ENCODE data around the gene GALNT8.
"Not testable (repeated sequence)": the region's sequence is repeated elsewhere in the genome, so short reads cannot be mapped to it uniquely, and the experiment has no call there.

GALNT8 gene, protein sequence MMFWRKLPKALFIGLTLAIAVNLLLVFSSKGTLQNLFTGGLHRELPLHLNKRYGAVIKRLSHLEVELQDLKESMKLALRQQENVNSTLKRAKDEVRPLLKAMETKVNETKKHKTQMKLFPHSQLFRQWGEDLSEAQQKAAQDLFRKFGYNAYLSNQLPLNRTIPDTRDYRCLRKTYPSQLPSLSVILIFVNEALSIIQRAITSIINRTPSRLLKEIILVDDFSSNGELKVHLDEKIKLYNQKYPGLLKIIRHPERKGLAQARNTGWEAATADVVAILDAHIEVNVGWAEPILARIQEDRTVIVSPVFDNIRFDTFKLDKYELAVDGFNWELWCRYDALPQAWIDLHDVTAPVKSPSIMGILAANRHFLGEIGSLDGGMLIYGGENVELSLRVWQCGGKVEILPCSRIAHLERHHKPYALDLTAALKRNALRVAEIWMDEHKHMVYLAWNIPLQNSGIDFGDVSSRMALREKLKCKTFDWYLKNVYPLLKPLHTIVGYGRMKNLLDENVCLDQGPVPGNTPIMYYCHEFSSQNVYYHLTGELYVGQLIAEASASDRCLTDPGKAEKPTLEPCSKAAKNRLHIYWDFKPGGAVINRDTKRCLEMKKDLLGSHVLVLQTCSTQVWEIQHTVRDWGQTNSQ

DNA sequence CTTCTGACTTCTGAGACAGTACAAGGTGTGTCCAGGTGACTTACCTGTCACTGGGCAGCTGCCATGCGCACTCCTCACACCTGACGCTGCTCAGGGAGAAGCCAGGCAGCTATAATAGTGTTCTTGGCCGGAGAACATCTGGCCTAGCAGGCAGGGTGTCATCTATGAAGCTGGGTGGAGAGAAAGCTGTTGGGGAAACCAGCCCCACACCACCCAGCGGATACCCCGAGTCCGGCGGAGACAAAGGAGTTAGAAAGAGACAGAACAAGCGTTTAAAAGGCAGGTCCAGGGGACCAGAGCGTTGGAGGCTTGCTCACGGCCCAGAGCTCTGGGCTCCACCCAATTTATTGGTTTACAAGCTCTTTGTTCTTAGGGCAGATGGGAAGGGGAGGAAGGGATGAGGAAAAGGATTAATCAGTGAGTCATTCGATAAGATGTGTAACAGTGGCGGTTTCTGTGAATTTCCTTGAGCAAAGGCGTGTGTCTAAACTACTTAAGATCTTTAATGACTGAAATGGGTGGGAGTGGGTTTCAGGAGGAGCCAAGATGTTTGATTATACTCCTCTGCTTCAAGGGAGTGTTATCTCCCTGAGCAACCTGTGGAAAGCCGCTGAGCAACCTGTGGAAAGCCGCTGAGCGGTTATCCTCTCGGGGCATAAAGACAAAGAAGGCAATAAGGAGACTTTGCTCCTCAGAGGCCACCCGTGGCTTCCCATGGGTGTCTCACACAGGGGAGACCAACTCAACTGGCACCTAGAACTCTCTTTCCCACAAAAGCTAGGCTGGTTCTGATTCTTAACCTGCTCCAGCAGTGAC, at the start of gene GALNT8:
Gene GALNT8 (plus strand): TSS at position 580 of the 816 bp plus-strand sequence. CDS start 278 bp downstream, outside the sequence.
- DNase-seq, result no peak

DNA sequence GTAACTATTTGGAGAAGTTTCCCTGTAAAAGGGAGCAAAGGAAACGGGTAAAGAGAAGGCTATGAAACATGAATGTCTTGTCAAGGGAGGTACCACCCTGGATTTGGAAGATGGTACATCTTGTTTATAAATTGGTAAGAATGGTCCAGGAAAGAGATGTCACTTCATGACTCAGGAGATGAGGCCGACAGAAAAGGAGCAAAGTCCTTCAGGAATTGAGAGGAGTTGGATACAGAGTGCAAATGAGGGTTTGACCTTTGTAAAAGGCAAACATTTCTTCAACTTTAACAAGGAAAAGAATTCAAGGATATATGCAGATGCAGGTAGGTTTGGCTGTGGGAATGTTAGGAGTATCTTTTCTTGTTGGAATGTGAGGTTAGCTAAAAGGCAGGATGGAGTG, 40.5 kb upstream of the GALNT8 start:
- no peak for DNase-seq

DNA sequence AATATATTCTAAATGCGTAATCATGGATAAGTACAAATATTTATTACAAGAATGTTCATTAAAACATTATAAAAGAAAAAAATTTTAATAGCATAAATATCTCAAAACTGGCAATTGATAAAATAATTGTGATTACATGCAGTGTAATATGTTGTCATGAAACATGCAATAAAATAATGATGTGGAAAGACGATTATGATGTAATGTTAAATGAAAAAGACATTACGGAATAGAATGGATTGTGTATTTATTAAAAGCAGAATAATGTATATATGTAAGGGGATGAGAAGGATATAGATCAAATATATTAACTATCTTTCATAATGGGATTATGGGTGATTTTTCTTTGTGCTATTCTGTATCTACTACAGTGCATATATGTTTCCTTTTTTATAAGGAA, 38.5 kb upstream of the GALNT8 start:
- DNase-seq, result no peak

DNA sequence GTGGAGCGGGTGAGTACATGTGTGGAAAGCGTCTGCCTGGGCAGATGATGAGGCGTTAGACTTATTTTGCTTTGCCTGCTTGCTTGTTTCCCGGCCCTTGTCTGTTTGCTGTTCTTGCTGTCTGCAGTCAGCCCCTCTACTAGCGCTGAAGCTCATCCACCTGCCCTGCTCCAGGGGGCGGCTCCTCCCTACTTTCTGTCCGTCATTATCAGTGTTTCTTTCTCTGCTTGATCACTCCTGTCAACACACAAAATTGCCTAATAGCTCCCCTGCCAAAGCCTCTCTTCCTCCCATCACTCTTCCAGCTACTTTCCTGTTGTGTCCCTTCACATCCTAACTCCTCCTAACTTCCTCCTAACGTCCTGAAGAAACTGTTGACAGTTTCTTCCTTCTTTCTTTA, 34.9 kb upstream of the GALNT8 start:
- DNase-seq, result no peak

DNA sequence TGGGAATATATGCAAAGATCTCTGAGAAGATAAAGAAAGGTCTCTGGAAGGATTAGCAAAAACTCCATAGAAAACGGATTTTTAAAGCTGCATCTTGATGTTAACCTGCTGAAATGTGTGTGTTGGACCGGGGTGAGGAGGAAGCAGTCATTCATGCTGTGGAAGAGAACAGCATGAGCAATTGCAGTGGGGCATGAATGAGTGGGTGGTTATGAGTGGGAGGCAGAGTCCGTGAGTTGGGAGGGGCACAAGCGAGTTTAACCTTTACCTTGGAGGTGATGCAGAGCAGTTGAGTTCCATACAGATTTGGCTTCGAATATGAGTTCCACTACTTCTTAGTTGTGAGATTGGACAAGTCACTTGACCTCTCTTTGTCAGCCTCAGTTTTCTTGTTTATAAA, 29.4 kb upstream of the GALNT8 start:
- DNase-seq, result no peak

DNA sequence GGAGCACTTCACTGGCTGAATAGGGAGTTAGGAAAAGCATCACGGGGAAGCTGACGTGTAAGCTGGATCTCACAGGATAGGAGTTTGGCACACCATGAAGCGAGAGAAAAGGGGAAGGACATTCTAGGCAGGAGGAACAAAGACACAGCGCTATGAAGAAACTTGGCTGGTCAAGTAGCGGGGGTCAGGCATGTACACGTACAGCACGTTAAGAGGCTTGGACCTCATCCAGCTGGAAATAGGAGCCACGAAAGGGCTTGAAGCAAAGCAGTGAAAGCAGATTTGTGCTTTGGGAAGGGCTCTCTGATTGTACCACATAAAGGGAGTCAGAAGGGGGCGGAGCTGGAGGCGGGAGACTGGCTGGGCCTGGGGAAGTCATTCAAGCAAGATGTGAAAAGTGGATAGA, 19.6 kb upstream of the GALNT8 start:
- DNase-seq, result no peak

DNA sequence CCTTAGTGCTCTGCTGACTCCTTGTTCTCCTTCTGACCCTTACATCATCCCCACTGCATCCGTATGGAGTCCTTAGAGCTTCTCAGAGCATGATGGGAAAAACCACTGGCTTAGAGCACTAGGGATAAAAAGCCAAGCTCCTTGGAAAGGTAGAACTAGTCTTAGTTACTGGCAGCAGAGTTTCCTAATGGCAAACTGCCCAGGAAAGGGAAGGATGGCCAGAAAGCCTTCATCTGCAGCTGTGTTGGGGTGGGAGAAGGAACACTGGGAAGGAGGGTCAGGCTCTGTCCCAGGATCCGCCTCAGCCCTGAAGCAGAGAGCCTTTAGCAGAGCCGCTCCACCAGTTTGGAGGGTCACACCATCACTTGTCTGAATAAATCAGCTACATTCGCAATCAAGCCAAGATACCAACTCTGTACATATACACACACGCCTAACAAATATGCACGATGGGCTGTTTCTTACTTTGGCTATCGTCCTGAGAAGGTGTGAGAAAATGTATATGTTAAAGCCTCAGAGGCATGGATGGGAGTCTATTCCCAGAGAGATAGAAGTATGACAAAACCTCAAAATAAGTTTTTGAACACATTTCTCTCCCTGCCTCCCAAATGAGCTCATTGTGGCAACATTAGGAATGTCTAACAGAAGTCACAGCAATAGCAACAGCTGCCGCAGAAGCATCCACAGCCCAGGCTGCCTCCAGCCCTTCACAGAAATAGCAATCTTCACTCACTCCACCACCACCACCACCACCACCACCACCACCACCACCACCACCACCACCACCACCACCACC, 18.6 kb upstream of the GALNT8 start:
- DNase-seq, result no peak

DNA sequence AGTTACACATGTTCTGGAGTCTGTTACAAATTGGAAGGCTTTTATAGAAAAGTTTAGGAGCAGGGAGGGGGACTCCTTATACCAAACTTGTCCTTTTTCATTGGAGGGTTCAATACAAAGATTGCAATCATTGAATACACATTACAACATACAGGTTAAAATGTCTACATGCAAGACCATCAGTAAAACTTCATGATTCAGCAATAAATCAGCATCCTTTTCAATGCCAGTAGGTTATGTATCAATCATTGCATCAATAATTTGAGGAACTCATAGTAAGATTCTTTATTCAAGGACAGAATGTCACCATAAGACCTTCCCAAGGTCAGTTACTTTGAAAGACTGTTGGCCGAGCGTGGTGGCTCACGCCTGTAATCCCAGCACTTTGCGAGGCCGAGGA, 16.5 kb upstream of the GALNT8 start:
- DNase-seq, result no peak

DNA sequence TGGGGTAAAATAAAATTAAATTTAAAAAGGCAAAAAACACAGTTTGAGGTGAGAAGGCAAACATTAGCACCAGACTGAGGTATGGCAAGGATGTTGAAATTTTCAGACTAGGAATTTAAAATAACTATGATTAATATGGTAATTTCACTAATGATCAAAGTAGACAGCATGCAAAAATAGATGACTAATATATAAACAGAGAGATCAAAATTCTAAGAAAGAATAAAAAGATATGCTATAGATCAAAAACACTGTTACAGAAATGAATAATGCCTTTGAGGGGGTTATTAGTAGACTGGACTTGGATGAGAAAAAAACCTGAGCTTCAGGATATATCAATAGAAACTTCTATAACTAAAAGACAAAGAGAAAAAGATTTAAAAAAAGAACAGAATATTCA, 14.4 kb upstream of the GALNT8 start:
- DNase-seq, result no peak

DNA sequence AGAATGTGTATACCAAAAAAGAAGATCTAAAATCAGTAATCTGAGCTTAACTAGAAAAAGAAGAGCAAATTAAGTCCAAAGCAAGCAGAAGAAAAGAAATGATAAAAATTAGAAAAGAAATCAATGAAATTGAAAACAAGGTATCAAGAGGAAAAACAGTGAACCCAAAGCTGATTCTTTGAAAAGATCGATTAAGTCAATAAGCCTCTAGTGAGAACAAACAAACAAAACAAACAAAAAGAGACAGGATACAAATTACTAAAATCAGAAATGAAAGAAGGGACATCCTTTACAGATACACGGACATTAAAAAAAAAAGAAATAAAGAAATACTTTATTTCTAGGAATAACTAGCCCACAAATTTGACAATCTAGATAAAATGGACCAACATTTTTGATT, 12.9 kb upstream of the GALNT8 start:
- no peak for DNase-seq

DNA sequence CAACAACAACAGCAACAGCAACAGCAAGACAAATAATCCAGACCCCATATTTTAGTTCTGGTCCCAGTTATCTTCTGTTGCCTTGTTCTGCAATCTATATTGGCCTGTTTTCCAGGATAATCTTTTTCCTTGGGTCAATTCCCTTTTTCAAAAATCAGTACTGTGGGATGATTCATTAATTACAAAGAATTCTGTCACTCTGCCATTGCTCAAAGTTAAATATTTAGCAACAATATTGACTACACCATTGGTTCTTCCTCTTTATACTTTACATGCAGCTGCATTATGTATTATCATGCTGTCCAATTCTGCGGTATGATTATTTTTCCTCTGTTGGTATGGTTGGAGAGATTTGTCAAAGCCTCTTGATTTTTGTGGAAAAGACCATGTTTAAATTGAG, 10.1 kb upstream of the GALNT8 start:
- no peak for DNase-seq

DNA sequence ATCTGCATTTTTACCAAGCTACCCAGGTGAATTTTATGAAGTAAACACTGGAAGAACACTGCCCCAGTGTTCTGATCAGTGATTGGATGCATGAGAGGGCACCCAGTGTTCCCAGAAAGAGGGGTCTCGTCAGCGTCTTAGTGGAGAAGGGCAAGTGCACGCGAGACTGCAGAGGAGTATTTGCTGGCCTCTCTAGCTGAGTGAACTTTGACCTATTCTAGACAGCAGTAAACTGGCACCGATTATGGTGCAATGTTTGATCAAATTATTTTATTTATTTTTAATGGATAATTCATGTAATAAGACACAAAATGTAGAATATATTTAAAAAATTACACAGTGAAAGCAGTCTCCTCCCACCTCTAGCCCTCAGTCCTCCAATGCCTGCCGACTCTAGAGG, 5.3 kb upstream of the GALNT8 start:
- no peak for DNase-seq

DNA sequence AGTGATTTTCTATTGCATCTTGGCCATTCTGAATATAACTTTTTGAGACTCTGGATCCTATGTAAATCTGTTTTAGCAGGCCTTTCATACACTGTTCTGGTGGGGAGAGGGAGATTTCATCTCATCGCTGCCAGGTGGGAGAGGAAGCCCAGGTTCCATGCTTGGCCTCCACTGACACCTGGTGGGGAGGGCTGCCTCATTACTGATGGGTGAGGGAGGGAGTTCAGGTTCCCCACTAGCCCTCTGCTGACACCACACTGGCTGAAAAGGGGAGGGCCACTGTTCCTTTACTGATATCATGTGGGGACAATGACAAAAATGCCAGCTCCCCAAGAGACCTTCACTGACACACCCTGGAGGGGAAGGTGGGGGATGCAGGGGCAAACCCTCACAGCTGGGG, 2.4 kb upstream of the GALNT8 start:
- no peak for DNase-seq

DNA sequence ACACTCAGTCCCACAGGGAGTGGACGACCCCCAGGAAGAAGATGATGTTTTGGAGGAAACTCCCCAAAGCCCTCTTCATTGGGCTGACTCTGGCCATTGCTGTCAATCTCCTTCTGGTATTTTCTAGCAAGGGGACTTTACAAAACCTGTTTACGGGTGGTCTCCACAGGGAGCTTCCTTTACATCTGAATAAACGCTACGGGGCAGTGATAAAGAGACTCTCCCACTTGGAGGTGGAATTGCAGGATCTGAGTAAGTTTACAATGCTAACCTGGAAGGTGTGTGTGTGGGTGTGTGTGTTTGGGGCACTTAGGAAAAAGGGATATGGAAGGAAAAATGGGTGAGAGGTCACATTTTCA, 416 bp downstream of the GALNT8 start:
- no peak for DNase-seq

DNA sequence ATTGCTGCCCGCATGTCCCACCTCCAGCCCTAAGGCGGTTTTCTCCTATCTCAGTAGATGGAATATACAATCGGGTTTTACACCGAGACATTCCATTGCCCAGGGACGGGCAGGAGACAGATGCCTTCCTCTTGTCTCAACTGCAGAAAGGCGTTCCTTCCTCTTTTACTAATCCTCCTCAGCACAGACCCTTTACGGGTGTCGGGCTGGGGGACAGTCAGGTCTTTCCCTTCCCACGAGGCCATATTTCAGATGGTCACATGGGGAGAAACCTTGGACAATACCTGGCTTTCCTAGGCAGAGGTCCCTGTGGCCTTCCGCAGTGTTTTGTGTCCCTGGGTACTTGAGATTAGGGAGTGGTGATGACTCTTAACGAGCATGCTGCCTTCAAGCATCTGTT, 1.4 kb downstream of the GALNT8 start:
- DNase-seq, result not testable (repeated sequence)

DNA sequence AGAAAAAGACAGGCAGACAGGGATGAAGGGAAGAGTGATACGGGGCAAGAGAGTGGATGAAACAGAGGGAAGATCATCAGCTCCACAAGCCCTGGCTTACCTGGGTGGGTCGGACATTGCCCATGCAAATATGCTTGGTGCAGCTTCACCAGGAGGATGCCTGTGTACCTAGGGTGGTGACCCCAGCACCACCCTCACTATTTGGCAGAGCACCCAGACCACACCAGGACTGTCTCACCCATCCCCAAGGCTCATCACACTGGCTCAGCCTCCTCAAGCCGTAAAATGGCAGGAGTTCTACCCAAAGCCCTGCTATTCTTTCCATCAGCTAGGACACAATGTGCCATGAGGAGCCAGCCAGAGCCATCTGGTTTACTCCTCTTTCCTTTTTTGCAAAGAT, 3.0 kb downstream of the GALNT8 start:
- no peak for DNase-seq

DNA sequence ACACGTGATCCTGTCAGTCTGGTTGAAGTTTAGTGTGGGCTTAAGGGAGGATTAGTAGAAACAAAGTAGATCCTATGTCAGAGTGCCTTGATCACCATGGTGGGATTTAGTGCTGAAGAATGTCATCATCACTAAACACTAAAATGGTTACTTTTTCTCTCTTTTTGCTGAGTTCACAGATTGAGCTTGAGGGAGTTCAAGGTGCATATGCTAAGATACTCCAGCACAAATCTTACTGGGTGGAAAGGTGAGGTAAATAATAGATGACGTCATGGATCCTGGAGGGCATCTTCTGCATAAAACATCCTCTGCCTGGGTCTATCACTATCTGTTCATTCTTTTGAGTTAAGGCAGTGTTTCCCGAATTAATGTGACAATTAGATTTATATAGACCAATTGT, 4.9 kb downstream of the GALNT8 start:
- no peak for DNase-seq

DNA sequence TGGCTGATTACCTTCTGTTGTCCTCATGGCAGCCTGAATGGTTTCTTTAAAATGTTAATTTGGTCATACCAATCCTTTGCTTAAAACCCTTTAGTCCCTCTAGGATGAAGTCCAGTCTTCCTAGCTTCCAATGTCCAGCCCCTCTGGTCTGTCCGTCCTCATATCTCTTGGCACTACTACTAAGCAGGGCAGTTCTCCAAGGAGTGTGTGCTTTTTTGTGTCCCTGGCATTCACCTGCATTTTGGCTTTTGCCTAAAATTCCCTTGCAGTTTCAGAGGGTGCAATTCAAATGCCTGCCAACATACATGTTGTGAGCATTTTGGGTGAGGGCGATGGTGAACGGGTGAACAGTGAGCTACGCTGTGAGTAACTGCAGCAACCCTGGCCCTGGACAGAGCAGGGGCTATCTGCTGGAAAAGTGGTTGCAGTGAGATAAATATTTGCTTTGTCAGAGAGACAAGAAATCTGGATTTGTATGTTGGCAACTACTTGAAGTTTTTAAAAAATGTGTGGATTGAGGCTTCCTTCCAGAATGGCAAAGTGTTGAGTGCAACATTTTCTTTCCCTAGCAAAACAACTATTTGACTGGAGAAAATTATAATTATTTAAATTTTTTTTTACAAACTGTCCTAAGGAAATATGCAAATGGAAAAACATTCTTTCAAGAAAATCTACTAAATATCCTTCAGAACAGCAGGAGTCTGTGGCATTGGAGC, 14.6 kb downstream of the GALNT8 start:
- no peak for DNase-seq

DNA sequence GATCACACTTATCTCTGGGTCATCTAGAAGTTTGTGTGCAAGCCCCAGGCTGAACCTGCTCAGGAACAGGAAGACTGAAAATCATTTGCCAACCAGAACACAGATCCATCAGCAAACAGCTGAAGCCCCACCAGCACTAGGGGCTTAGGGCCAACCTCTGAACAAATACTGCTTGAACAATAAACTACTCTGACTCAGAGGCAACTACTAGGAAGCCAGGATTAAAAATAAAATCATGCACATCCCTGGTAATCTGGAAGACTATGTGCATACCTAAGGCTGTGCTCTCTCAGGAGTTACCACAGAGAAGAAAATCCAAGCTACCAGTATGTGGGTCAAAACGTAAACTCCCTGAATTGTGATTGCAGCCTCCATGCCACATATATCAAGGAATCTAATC, 15.9 kb downstream of the GALNT8 start:
- no peak for DNase-seq

DNA sequence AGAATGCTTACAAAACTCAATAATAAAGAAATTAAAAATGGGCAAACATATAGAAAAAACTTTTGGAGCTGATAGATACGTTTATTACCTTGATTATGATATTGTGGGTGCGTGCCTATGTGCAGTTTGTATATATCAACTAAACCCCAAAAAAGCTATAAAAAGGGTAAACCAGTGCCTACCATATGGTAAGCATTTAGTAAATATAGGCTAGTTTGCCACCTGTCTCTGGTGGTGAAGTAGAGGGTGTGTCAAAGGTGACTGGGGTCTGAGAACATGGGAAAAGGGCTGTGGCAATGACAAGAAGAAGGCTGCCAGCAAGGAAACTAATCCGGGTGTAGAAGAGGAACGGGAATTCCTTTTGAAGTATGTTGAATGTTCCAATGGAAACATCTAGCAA, 18.3 kb downstream of the GALNT8 start:
- DNase-seq, result no peak

DNA sequence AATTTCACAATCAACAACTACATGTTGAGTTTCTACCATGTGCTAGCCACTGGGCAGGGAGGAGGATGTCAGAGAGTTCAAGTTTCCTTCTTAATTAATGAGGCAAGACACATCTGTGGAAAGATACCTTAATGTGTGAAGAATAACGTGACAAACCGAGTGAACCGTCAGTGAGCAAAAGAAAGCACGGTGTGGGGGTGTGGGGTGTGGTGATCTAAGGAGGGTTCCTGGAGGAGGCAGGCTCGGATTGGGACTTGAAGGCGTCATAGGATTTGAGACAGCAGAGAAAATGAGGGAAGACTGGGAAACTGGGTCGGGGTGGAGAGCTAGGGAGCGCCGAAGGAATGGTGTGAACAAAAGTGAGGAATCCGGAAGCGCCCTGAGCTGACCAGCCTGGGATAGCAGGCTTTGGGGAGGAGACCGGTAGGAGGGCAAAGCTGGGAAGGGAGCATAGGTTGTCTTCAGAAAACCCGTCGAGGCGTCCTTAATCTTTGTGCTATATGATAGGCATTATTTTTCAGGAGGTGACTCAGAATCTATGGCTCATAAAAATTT, 22.3 kb downstream of the GALNT8 start:
- no peak for DNase-seq

DNA sequence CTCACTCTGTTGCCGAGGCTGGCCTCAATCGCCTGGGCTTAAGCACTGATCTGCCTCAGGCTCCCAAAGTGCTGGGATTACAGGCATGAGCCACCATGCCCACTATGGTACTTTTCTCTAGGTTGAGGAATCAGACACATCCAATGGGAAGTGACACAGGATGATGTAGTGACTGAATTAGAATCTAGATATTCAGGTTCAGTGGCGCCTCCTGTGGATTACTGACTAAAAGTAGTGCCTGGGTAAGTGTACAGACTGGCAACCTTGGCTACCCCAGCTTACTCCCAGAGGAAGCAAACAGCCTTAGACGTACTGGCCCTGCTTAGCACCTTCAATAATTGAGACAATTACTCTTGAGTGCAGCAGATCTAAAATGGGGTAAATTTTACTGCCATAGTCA, 22.8 kb downstream of the GALNT8 start:
- no peak for DNase-seq

Data from Kasumi-1 (cell line).